CD4-positive, alpha-beta T cell treated with Interleukin-6 at 100 ng/mL for 8 hours (primary cell): ENCODE measurements around the gene AP3S2.
"Not testable (repeated sequence)": the region's sequence is repeated elsewhere in the genome, so short reads cannot be mapped to it uniquely, and the experiment has no call there.

Source experiments
- DNase-seq: peaks from one replicate; pipeline ENCODE4 v3.0.0-alpha.2; 2020; ENCODE audit warnings: mixed read lengths, low spot score

The AP3S2 gene

GRCh38 chr15:89903015-89903857, 9.4 kb upstream of the AP3S2 start:
- no peak for DNase-seq

- no peak for DNase-seq
Measured at GRCh38 chr15:89900849-89901248, 7.1 kb upstream of the AP3S2 start.

GRCh38 chr15:89899951-89900567, 6.3 kb upstream of the AP3S2 start:
- DNase-seq, result no peak

- DNase-seq, result no peak
Measured at GRCh38 chr15:89899295-89899945, 5.6 kb upstream of the AP3S2 start.

- peak; percentile 34 for DNase-seq
Measured at GRCh38 chr15:89898614-89899294, 5.0 kb upstream of the AP3S2 start.

- DNase-seq, result no peak
Measured at GRCh38 chr15:89898146-89898545, 4.4 kb upstream of the AP3S2 start.

GRCh38 chr15:89893027-89893426, 767 bp downstream of the AP3S2 start:
- no peak for DNase-seq

- no peak for DNase-seq
Measured at GRCh38 chr15:89888214-89888804, 5.5 kb downstream of the AP3S2 start.

- DNase-seq, result no peak
Measured at GRCh38 chr15:89885611-89886010, 8.2 kb downstream of the AP3S2 start.

- not testable (repeated sequence) for DNase-seq
Measured at GRCh38 chr15:89885179-89885578, 8.6 kb downstream of the AP3S2 start.

GRCh38 chr15:89883518-89883917, 10.3 kb downstream of the AP3S2 start:
- no peak for DNase-seq

- no peak for DNase-seq
Measured at GRCh38 chr15:89880727-89881126, 13.1 kb downstream of the AP3S2 start.

GRCh38 chr15:89878323-89878722, 15.5 kb downstream of the AP3S2 start:
- no peak for DNase-seq

GRCh38 chr15:89877083-89877425, 16.7 kb downstream of the AP3S2 start:
- DNase-seq, result no peak

- DNase-seq, result no peak
Measured at GRCh38 chr15:89876396-89877082, 17.3 kb downstream of the AP3S2 start.

- DNase-seq, result no peak
Measured at GRCh38 chr15:89875741-89876140, 18.1 kb downstream of the AP3S2 start.

GRCh38 chr15:89874926-89875564, 18.7 kb downstream of the AP3S2 start:
- DNase-seq, result peak; percentile 80

- DNase-seq, result no peak
Measured at GRCh38 chr15:89870688-89871288, 23.0 kb downstream of the AP3S2 start.

GRCh38 chr15:89870006-89870405, 23.8 kb downstream of the AP3S2 start:
- DNase-seq, result no peak

GRCh38 chr15:89869490-89869889, 24.3 kb downstream of the AP3S2 start:
- not testable (repeated sequence) for DNase-seq
